Peyer's patch (tissue), 4 donors: ENCODE measurements around the gene ARNT2. TPM values are rescaled to one million over a fixed set of nuclear protein-coding genes. Genes with fewer than 3 reads are reported as not detected.

ENCODE experiments used
- DNase-seq, 3 donors: peaks; one replicate each; pipeline ENCODE4 v3.0.0-alpha.2; 2017 to 2019
- H3K27ac ChIP-seq, 4 donors: fragments of 200-600 bp; sonication (generic); one replicate each; pipeline ENCODE4 v1.5.1; 2016 to 2019
- H3K27me3 ChIP-seq, 2 donors: fragments of 200-600 bp; sonication (generic); one replicate each; pipeline ENCODE4 v1.5.1; 2019
- H3K36me3 ChIP-seq, 3 donors: fragments of 200-600 bp; sonication (generic); one replicate each; pipeline ENCODE4 v1.5.1; 2016 to 2019
- H3K4me1 ChIP-seq, 4 donors: fragments of 200-600 bp; sonication (generic); one replicate each; pipeline ENCODE4 v1.5.1; 2016 to 2019
- H3K4me3 ChIP-seq, 4 donors: fragments of 200-600 bp; sonication (generic); 1 replicate in 3 of 4; 2 replicates in 1 of 4; pipeline ENCODE4 v1.5.1; 2016 to 2019; ENCODE audit warnings: mild to moderate bottlenecking in 1 of 4
- H3K9me3 ChIP-seq, 4 donors: fragments of 200-600 bp; sonication (generic); one replicate each; pipeline ENCODE4 v1.5.1; 2016 to 2019; ENCODE audit warnings: mild to moderate bottlenecking in 1 of 4
- CTCF ChIP-seq, 6 experiments: fragments of 450-650 bp in 4 of 6; fragments of 200-600 bp in 2 of 6; sonication (generic) in 1 of 6; IDR thresholded peaks; one replicate each; pipeline ENCODE4 v1.5.1; 2017 to 2019; ENCODE audit warnings: antibody characterized with exemption in 6 of 6, mild to moderate bottlenecking in 3 of 6, moderate library complexity in 1 of 6
- POLR2A ChIP-seq, 2 donors: fragments of 450-650 bp; IDR thresholded peaks; one replicate each; pipeline ENCODE4 v1.5.1; 2017; ENCODE audit warnings: antibody characterized with exemption in 2 of 2, mild to moderate bottlenecking in 2 of 2, moderate library complexity in 2 of 2
- total RNA-seq, 4 donors: library from RNA; depleted of rRNA; stranded (reverse); fragments of >200 nt; gene quantifications; one replicate each; pipeline ENCODE4 v1.1.0, GENCODE V29; 2016

Gene ARNT2
- total RNA-seq, 4 donors from 2014 or later: 2.5 to 10.3 (median 4.5) TPM

GRCh38 chr15:80473286-80474223 is 69.4 kb downstream of the ARNT2 start:
- Histone ChIP-seq H3K4me1 (no peaks in the 10 kb centered on the region), H3K27ac (no peak overlapping the region), H3K27me3 (no peaks in the 10 kb centered on the region), H3K4me3 (no peak overlapping the region), H3K9me3 (no peaks in the 10 kb centered on the region), H3K36me3 (no peaks in the 10 kb centered on the region)
- no peak for DNase-seq
- TF ChIP-seq CTCF (IDR thresholded peaks at IDR 0.05): no peak
- TF ChIP-seq POLR2A (IDR thresholded peaks at IDR 0.05): no peak

GRCh38 chr15:80474224-80475215 is 70.3 kb downstream of the ARNT2 start:
- no peaks in the 10 kb centered on the region for H3K27me3 ChIP-seq
- H3K36me3 ChIP-seq: no peaks in the 10 kb centered on the region
- DNase-seq: no peak
- no peaks in the 10 kb centered on the region for H3K9me3 ChIP-seq
- no peak for TF ChIP-seq CTCF (IDR thresholded peaks at IDR 0.05)
- TF ChIP-seq POLR2A (IDR thresholded peaks at IDR 0.05): no peak
- H3K27ac ChIP-seq: no peak overlapping the region
- no peak overlapping the region for H3K4me3 ChIP-seq
- no peaks in the 10 kb centered on the region for H3K4me1 ChIP-seq

- no peak for DNase-seq
- H3K27me3 ChIP-seq: no peaks in the 10 kb centered on the region
- TF ChIP-seq CTCF (IDR thresholded peaks at IDR 0.05) (peak in 1 of 6 experiments; percentile 14), POLR2A (IDR thresholded peaks at IDR 0.05) (no peak)
- H3K4me3 ChIP-seq: no peak overlapping the region
- H3K4me1 ChIP-seq: no peaks in the 10 kb centered on the region
- H3K36me3 ChIP-seq: no peaks in the 10 kb centered on the region
- no peaks in the 10 kb centered on the region for H3K9me3 ChIP-seq
- no peak overlapping the region for H3K27ac ChIP-seq
Measured at GRCh38 chr15:80475572-80475971, 71.4 kb downstream of the ARNT2 start.

GRCh38 chr15:80476036-80476435 is 71.9 kb downstream of the ARNT2 start:
- no peak for DNase-seq
- Histone ChIP-seq H3K36me3 (no peaks in the 10 kb centered on the region), H3K27me3 (no peaks in the 10 kb centered on the region), H3K4me3 (no peak overlapping the region), H3K4me1 (no peaks in the 10 kb centered on the region), H3K9me3 (no peaks in the 10 kb centered on the region), H3K27ac (no peak overlapping the region)
- no peak for TF ChIP-seq CTCF (IDR thresholded peaks at IDR 0.05)

GRCh38 chr15:80478075-80478474 is 73.9 kb downstream of the ARNT2 start:
- no peaks in the 10 kb centered on the region for H3K27me3 ChIP-seq
- no peak for DNase-seq
- TF ChIP-seq POLR2A (IDR thresholded peaks at IDR 0.05): no peak
- no peak for TF ChIP-seq CTCF (IDR thresholded peaks at IDR 0.05)

More at GRCh38 chr15:80478075-80478474, 73.9 kb downstream of the ARNT2 start:
- no peak overlapping the region for H3K4me3 ChIP-seq
- H3K27ac ChIP-seq: no peak overlapping the region
- no peaks in the 10 kb centered on the region for H3K4me1 ChIP-seq
- no peaks in the 10 kb centered on the region for H3K9me3 ChIP-seq
- no peaks in the 10 kb centered on the region for H3K36me3 ChIP-seq
